Heart left ventricle (tissue), 13 donors: Measurements from ENCODE around the gene EPHB1.

ENCODE experiments used
- POLR2A ChIP-seq, 2 donors: fragments of 450-650 bp; IDR thresholded peaks; one replicate each; pipeline ENCODE4 v1.6.1; 2017; ENCODE audit warnings: antibody characterized with exemption in 2 of 2, mild to moderate bottlenecking in 2 of 2, moderate library complexity in 2 of 2
- TF ChIP-seq, protein P1 (sequence below), 12 donors: fragments of 200-600 bp; sonication (generic) in 4 of 12; IDR thresholded peaks; one replicate each; pipeline versions ENCODE4 v1.5.0 to v1.8.0; 2018 to 2022; ENCODE audit warnings: antibody characterized with exemption in 12 of 12, mild to moderate bottlenecking in 5 of 12
- donor health status: ischemic (EF 13 %, LVEDD 7.1; RV severe dilation, severe dysfunction).
- donor health status: DM: no; HTN: yes; CAD: no.
- donor health status: DM: no; HTN: no; CAD: no.
- donor health status: ischemic (EF 25% LVEDD 6.9; RV normal size, moderate dysfunction).
- donor health status: ischemic (EF 25% LVEDD 5.7; RV mildly dilated, moderate dysfunction).
- donor health status: ischemic (EF 35%, LVEDD 5.7; RV mildly dilated, moderate dysfunction).
- donor health status: nonischemic (EF 11% LVEDD 7.7; RV severe dilation, severe dysfunction).
- donor health status: DM: yes; HTN: yes; CAD: no.
- donor health status: PGD.
- donor health status: ischemic (EF 29% LVEDD 5.4; RV normal size, mild dysfunction).
- donor health status: nonischemic (EF 23%, LVEDD 6.1; RV moderate dilation, normal function).

DNA sequence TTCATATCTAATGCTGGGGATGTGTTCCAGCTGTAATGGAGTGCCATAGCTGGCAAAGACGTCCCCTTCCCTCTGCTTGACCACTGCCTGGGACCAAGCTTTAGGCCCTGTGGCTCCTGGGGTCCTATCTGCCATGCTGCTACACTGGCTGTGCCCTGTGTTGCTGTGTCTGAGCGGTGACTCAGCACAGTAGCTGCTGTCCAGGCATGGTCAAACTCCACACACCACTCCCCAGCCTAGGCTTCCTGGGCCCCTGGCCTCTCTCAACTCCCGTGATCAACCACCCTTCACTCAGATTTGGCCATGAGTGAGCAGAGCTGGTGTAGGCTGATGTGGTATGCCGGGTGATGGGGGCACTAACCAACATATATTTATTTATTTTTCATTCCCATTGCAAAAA, 27.0 kb downstream of the EPHB1 start:
- TF ChIP-seq, protein P1, sequence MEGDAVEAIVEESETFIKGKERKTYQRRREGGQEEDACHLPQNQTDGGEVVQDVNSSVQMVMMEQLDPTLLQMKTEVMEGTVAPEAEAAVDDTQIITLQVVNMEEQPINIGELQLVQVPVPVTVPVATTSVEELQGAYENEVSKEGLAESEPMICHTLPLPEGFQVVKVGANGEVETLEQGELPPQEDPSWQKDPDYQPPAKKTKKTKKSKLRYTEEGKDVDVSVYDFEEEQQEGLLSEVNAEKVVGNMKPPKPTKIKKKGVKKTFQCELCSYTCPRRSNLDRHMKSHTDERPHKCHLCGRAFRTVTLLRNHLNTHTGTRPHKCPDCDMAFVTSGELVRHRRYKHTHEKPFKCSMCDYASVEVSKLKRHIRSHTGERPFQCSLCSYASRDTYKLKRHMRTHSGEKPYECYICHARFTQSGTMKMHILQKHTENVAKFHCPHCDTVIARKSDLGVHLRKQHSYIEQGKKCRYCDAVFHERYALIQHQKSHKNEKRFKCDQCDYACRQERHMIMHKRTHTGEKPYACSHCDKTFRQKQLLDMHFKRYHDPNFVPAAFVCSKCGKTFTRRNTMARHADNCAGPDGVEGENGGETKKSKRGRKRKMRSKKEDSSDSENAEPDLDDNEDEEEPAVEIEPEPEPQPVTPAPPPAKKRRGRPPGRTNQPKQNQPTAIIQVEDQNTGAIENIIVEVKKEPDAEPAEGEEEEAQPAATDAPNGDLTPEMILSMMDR (IDR thresholded peaks at IDR 0.05): no peak
- TF ChIP-seq POLR2A (IDR thresholded peaks at IDR 0.05): no peak
